NB4 (cell line): Measurements from ENCODE around the gene MIEF1.

Source experiments
- CTCF ChIP-seq: IDR thresholded peaks from one replicate; pipeline ENCODE4 v1.5.1; 2012; ENCODE audit warnings: low read depth, low read length
- POLR2A ChIP-seq: IDR thresholded peaks from 2 replicates; pipeline ENCODE4 v1.6.1; 2011; ENCODE audit warnings: mild to moderate bottlenecking; ENCODE audit not compliant: insufficient read length; ENCODE audit errors: extremely low read depth

DNA sequence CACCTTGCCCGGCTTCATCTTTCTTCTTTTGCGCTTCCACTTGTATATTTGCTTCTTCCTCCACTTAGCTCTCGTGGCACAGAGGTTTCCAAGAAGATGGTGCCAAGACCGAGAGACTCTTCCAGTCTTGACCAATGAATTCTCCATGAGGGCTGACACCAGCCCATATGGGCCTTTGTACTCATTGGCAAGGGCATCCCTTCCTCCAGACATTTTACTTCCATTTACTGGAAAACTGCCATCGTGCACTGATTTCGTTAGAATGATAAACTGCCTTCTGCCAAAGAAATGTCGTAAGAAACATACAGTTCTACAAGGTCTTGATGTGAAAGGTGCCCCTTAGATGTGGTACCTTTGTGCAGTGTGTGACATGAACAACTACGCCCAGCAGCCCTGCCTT lies 4.7 kb upstream of the MIEF1 start:
- TF ChIP-seq CTCF (no peak), POLR2A (no peak)
